Epithelial cell of esophagus (primary cell): Measurements from ENCODE around the gene MAP4K3.

Experiments used
- DNase-seq: peaks from one replicate; pipeline ENCODE4 v3.0.0; 2010; ENCODE audit warnings: low read depth
- H3K4me3 ChIP-seq: 2 replicates; pipeline ENCODE4 v1.5.1; 2011; ENCODE audit warnings: mild to moderate bottlenecking, low read length, control low read depth
- TF ChIP-seq, protein P1 (sequence below): IDR thresholded peaks from 2 replicates; pipeline ENCODE4 v1.5.1; 2011; ENCODE audit warnings: low read depth, mild to moderate bottlenecking, low read length, control low read depth, inconsistent platforms; ENCODE audit not compliant: insufficient read depth; ENCODE audit errors: missing control alignments

MAP4K3 gene

GRCh38 chr2:39300044-39300978, 136.8 kb downstream of the MAP4K3 start:
- DNase-seq, result no peak
- TF ChIP-seq, protein P1, sequence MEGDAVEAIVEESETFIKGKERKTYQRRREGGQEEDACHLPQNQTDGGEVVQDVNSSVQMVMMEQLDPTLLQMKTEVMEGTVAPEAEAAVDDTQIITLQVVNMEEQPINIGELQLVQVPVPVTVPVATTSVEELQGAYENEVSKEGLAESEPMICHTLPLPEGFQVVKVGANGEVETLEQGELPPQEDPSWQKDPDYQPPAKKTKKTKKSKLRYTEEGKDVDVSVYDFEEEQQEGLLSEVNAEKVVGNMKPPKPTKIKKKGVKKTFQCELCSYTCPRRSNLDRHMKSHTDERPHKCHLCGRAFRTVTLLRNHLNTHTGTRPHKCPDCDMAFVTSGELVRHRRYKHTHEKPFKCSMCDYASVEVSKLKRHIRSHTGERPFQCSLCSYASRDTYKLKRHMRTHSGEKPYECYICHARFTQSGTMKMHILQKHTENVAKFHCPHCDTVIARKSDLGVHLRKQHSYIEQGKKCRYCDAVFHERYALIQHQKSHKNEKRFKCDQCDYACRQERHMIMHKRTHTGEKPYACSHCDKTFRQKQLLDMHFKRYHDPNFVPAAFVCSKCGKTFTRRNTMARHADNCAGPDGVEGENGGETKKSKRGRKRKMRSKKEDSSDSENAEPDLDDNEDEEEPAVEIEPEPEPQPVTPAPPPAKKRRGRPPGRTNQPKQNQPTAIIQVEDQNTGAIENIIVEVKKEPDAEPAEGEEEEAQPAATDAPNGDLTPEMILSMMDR, result no peak
- no peak overlapping the region for H3K4me3 ChIP-seq

- no peak overlapping the region for H3K4me3 ChIP-seq
- DNase-seq, result no peak
- TF ChIP-seq, protein P1, result no peak
Measured at GRCh38 chr2:39290433-39290832, 146.7 kb downstream of the MAP4K3 start.

- TF ChIP-seq, protein P1, result no peak
- H3K4me3 ChIP-seq, result no peak overlapping the region
- DNase-seq, result peak; percentile 14
Measured at GRCh38 chr2:39289609-39290008, 147.5 kb downstream of the MAP4K3 start.

DNA sequence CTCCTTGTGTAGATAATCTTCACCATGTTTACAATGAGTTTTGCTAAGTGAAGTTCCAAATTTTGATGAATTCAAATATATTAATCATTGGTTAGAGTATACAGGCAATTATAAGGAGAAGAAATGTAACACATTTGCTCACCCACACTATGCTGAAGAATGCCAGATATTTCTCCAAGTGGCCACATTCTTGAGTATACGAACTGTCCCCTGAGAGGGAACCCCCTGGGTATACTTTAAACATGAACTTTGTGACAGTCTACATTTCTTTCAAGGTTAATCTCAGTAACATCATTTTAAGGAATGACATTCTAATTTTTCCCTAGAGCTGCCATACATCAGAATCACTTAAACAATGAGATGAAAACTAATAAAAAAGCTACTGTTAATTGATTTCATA, 153.5 kb downstream of the MAP4K3 start:
- no peak for DNase-seq
- H3K4me3 ChIP-seq, result no peak overlapping the region
- TF ChIP-seq, protein P1, result no peak

GRCh38 chr2:39281391-39281790, 155.7 kb downstream of the MAP4K3 start:
- no peak overlapping the region for H3K4me3 ChIP-seq
- no peak for DNase-seq
- TF ChIP-seq, protein P1, result no peak

DNA sequence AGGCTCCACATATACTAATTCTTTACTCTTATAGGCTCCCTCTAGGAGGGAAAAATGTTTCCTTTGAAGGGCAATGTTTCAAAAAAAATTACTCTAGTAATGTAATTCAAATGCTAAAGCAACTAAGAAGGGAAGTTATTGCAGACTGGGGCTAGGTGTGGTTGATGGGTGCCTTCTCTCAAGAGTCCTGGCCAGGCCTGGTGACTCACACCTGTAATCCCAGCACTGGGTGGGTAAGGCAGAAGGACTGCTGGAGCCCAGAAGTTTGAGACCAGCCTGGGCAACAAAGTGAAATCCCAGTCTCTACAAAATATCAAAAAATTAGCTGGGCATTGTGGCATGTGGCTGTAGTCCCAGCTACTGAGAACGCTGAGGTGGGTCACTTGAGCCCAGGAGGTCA, 162.1 kb downstream of the MAP4K3 start:
- peak; percentile 73 for DNase-seq
- TF ChIP-seq, protein P1, result no peak
- H3K4me3 ChIP-seq, result no peak overlapping the region
